GM21786 (cell line): Measurements from ENCODE around the gene LY9.
"Not testable (repeated sequence)": the region's sequence is repeated elsewhere in the genome, so short reads cannot be mapped to it uniquely, and the experiment has no call there.

Source experiments
- ATAC-seq: cut with Tn5 transposase; IDR thresholded peaks from one replicate; pipeline ENCODE4 v1.9.1; 2021; ENCODE audit not compliant: unreplicated experiment

LY9 gene

GRCh38 chr1:160774886-160775719 lies 20.9 kb upstream of the LY9 start:
- ATAC-seq, result no peak

GRCh38 chr1:160776178-160776577 lies 19.8 kb upstream of the LY9 start:
- ATAC-seq, result no peak

- ATAC-seq, result no peak
Measured at GRCh38 chr1:160777486-160778089, 18.4 kb upstream of the LY9 start.

- ATAC-seq, result no peak
Measured at GRCh38 chr1:160778976-160779375, 17.0 kb upstream of the LY9 start.

GRCh38 chr1:160779626-160780397 lies 16.2 kb upstream of the LY9 start:
- no peak for ATAC-seq

GRCh38 chr1:160780398-160780755 lies 15.6 kb upstream of the LY9 start:
- no peak for ATAC-seq

DNA sequence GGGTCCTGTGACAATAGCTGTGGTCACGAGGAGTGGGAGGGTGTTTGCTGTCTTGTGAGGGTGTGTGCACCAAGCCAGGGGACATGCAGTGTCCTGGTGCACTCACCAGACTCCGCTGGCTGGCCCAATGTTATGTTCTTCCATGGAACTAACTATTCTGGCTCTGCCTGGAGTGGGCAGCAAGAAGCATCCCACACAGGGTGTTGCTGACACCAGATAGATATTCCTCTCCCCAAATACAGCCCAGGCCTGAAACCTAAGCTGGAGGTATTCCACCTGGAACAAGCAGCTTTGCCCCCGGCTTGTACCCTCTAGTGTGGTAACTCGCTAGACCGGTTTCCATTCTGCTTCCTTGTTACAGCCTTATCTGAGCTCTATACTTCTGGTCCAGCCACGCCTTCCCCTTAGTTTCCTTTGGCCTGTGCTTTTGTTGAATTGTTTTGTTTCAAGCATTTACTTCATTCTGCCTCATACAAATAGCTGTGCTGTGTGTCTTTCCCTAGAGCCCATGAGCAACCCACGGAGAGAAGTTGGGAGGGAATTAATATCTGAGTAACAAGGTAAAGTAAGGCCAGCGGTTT lies 14.7 kb upstream of the LY9 start:
- no peak for ATAC-seq

DNA sequence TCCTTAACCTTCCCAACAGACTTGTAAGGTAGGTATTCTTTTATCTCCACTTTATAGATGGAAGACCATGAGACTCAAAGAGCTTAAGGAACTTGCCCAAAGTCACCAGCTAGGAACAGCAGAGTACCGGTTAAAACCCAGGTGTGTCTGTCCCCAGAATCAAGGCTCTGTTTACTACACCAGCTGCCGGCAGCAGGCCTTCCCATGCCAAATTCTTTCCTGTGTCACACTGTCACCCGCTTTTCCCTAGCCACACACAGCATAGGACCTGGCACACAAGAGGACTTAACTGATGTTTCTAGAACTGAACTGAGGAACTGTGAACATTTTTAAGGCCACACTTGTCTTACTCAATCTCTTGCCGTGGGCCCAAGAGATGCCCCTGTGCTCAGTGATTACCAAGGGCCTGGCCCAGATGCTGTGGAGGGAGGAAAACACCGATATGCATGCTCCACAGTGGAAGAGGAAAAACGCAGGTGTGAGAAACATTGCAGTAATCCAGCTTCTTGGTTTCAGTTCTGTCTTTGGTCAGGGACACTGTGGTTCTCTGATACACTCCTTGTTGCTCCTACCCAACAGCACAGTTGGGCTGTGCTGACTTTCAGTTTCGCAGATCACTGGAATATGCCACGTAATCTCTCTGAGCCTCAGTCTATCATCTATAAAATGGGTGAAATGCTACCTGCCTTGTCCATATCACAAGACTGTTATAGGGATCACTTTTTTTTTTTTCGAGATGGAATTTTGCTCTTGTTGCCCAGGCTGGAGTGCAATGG lies 13.9 kb upstream of the LY9 start:
- peak; percentile 79 for ATAC-seq

DNA sequence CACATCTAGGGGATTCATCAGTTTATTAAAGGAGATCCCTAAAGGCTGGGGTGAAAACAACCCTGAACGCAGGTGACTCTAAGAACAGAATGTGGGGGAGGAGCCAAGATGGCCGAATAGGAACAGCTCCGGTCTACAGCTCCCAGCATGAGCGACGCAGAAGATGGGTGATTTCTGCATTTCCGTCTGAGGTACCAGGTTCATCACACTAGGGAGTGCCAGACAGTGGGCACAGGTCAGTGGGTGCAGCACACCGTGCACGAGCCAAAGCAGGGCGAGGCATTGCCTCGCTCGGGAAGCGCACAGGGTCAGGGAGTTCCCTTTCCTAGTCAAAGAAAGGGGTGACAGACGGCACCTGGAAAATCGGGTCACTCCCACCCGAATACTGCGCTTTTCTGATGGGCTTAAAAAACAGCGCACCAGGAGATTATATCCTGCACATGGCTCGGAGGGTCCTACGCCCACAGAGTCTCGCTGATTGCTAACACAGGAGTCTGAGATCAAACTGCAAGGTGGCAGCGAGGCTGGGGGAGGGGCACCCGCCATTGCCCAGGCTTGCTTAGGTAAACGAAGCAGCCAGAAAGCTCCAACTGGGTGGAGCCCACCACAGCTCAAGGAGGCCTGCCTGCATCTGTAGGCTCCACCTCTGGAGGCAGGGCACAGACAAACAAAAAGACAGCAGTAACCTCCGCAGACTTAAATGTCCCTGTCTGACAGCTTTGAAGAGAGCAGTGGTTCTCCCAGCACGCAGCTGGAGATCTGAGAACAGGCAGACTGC lies 12.8 kb upstream of the LY9 start:
- not testable (repeated sequence) for ATAC-seq

DNA sequence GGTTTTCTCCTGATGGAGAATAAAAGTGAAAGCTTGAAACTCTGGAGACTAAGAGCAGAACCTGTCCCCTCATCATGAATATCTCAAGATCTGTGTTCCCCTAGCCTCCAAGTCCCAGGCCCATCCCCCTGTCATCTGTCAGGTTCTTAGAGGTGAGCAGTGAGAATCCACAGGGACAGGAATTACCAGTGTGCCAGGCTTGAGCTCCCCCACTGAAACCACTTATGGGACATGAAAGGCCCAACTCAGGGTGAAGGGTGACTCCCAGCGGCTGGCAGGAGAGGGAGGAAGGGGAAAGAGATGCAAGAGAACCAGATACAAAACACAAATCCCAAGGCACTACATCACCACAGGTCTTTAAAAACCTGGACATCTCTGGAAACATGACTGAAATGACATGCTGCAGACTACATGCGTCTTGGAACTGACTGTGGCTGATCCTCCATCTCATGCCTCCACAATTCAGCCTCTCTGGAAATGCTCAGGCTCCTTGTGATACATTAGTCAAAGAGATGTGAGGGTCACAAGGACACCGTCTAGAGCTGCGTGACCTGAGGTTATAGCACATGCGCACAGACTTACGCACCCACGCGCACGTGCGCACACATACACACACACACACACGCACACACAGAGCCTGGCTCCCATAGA lies 6.8 kb upstream of the LY9 start:
- peak; percentile 3 for ATAC-seq

DNA sequence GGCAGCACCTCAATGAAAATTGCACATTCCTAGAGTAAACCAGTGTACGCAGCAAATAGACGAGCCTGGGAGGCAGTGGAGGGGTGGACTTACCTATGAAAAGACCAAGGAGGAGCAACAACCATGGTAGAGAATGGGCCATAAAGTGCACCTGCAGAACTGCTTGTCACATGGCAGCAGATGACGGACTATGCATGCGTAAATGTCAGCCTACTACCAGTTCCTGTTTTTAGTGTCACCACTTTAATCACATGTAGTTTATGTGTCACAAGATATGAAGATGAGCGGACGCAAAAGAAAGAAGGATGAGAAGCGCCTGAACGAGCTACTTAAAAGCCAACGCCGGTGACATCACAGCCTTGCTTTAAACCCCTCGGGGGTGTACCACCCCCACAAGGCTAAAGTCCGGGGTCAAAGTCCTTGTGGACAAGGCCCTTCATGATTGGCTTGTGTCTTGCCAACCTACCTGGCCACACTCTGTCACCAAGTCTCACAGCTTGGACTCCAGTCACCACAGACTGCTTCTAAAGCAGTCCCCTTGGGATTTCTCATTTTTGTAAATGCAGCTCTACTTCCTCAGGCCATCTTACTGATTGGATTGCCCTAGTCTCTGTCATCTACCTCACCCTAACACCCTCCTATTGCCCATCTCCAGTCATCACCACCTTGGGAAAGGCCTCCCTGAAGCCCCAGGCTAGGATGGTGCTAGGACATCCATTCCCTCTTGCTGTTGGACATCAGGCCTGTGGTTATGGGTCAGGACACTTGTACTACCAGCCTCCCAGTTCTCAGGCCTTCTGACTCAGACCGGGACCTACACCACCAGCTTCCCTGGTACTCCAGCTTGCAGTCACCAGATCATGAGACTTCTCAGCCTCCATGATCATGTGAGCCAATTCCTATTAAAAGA lies 6.0 kb upstream of the LY9 start:
- peak; percentile 80 for ATAC-seq

DNA sequence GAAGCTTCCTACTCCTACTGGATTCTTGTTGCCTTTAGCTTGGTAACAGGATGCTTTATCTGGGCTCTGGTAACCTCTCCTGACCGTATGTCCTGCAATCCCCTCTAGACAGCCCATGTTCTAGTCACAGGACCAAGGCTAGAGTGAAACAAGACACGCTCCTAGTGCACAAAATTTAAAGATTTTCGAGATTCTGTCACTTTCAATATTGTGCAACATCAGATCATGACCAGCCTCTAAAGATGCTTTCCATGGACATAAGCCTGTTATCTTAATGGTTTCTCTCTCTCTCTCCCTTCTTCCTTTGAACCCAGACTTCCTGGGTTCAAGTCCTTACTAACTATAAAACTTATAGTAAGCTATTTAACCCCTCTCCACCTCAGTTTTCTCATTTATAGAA lies 1.6 kb upstream of the LY9 start:
- no peak for ATAC-seq

DNA sequence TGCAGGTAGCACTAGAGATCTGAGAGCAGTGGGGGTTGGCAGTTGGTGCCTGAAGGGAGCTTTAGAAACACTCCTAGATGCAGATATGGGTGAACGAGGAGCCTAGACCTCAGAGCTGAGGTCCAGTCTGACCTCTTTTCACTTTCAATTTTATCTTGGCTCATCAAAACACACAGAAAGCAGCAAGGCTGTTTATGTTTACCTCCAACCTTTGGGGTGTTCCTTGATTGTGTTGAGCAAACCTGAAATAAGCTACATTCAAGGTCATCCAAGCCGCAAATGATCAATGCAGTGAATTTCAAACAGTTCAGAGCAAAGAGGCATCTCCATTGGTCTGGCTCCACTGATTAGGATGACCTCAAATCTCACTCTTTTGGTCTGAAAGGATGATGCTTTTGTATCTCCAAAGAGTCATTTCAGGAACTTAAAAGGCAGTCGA lies 1.3 kb downstream of the LY9 start:
- peak; percentile 37 for ATAC-seq

DNA sequence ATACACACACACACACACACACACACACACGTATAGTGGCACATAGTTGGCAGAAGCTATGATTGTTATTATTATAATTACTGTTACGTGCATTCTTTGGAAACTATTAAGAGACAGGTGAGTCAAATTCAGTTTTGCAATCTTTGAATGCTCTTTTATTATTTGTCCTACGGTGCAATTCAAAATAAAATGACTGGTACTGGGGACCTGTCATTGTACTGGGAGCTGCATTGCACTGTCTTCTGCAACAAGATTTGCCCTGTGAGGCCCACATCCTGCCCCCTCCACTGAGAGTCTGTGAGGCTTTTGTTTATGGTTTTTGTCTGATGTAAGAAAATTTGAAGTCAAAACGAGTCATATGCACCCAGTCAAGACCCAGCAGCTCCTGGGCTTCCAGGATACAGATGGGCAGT lies 1.9 kb downstream of the LY9 start:
- no peak for ATAC-seq

DNA sequence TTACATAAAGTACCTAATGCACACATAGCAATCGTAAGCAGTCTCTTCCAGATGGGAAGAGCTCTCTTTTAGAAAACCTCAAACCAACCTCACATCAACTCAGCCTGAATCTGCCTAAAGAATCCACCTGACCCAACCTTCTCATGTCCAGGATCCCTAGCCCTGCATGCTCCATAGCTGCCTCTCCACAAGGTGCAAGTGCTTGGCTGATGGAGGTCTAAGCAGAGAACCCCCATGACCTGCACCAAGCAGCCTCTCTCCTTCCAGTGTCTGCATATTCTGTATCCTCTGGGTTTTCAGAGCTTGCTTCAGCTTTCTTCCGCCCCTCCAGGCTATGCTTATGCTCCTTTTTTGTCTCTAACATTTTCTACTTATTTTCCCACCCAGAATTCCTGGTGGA lies 2.5 kb downstream of the LY9 start:
- ATAC-seq, result no peak

- no peak for ATAC-seq
Measured at GRCh38 chr1:160799641-160800040, 3.7 kb downstream of the LY9 start.

DNA sequence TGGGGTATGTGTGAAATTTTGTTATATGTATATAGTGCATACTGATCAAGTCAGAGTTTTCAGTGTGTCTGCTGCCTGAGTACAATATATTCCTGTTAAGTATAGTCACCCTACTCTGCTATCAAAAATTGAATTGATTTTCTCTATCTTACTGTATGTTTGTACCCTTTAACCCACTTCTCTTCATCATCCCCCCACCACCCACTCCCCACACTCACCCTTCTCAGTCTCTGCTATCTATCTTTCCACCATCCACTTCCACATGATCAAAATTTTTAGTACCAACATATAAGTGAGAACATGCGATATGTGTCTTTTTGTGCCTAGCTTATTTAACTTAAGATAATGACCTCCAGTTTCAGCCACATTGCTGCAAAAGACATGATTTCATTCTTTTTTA lies 4.2 kb downstream of the LY9 start:
- ATAC-seq, result no peak

DNA sequence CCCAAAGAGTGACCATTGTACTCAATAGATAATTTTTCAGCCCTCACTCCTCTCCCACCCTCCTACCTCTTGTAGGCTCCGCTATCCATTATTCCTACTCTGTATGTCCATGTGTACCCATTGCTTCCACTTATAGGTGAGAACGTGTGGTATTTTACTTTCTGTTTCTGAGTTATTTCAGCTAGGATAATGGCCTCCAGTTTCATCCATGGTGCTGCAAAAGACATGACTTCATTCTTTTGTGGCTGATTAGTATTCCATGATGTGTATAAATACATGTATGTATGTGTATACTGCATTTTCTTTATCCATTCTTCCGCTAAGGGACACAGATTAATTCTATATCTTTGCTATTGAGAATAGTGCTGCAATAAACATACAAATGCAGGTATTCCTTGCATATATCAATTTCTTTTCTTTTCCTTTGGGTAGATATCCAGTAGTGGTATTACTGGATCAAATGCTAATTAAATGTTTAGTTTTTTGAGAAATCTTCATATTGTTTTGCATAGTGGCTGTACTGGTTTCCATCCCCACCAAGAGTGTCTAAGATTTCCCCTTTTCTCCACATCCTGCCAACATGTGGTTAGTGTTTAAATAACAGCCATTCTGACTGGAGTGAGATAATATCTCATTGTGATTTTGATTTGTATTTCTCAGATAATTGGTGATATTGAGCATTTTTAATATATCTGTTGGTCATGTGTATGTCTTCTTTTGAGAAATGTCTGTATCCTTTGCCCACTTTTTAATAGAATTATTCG lies 4.9 kb downstream of the LY9 start:
- ATAC-seq, result no peak
